Sigmoid colon (tissue), 4 donors: ENCODE measurements around the gene LSM14B.

Experiments
- CTCF ChIP-seq, 4 experiments: fragments of 450-650 bp in 3 of 4; fragments of 200-600 bp in 1 of 4; IDR thresholded peaks; one replicate each; pipeline ENCODE4 v1.5.1; 2016 to 2019; ENCODE audit warnings: antibody characterized with exemption in 4 of 4, mild to moderate bottlenecking in 3 of 4, moderate library complexity in 2 of 4
- EP300 ChIP-seq, 4 donors: sonication (generic); formaldehyde crosslinking; IDR thresholded peaks; one replicate each; pipeline ENCODE4 v1.6.1; 2017; ENCODE audit warnings: antibody characterized with exemption in 4 of 4
- POLR2A ChIP-seq, 2 donors: fragments of 450-650 bp; IDR thresholded peaks; one replicate each; pipeline ENCODE4 v1.6.1; 2016; ENCODE audit warnings: antibody characterized with exemption in 2 of 2, mild to moderate bottlenecking in 2 of 2, moderate library complexity in 2 of 2
- POLR2AphosphoS5 ChIP-seq, 4 donors: sonication (generic); formaldehyde crosslinking; IDR thresholded peaks; one replicate each; pipeline ENCODE4 v1.6.1; 2017; ENCODE audit warnings: antibody characterized with exemption in 4 of 4

DNA sequence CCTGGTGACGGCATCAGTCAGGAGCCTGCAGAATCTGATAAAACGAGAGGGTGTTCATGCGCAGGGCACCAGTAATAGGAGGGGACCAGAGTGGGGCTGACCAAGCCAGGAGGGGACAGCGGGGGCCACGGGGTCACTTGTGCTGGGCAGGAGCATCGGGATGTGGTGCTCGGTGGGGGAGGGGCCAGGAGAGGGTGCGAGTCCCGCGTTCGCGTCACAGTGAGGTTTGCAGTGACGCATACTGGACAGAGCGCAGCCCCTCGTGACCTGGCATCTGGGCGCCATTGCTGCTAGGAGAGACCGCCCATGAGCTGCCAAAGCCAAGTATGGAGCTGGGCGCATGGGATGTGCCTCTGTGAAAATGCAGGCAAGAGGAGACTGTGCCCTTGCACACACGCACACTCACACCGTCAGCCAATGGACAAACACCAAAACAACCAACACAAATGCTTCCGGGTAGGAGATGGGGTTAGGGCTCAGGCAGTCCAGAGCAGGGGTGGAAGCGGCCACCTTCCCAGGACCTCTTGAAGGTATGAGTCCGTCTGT is 46.7 kb downstream of the LSM14B start:
- TF ChIP-seq CTCF (IDR thresholded peaks at IDR 0.05) (no peak), POLR2A (IDR thresholded peaks at IDR 0.05) (no peak), POLR2AphosphoS5 (IDR thresholded peaks at IDR 0.05) (no peak), EP300 (IDR thresholded peaks at IDR 0.05) (no peak)
